GM20431 (cell line): ENCODE results near the gene KPNB1.

Experiments
- in situ Hi-C: fragments of 300-500 bp; cut with MseI, MboI; formaldehyde crosslinking; loops from one replicate; pipeline ENCODE4 v1.15.0; 2020; ENCODE audit warnings: low sequenced_read_pairs; ENCODE audit not compliant: unreplicated experiment

The KPNB1 gene

GRCh38 chr17:47634870-47635269 lies 14.8 kb upstream of the KPNB1 start:
- in situ Hi-C loops, result no loop called here

- in situ Hi-C loops, result no loop called here
These were observed 14.0 kb upstream of the KPNB1 start for GRCh38 chr17:47635734-47636133.

GRCh38 chr17:47636273-47637030 lies 13.3 kb upstream of the KPNB1 start:
- in situ Hi-C loops, result no loop called here

GRCh38 chr17:47638903-47639302 lies 10.8 kb upstream of the KPNB1 start:
- in situ Hi-C loops, result no loop called here

GRCh38 chr17:47640076-47640475 lies 9.6 kb upstream of the KPNB1 start:
- in situ Hi-C loops, result no loop called here

- in situ Hi-C loops, result no loop called here
These were observed 8.5 kb upstream of the KPNB1 start for GRCh38 chr17:47641202-47641601.

- in situ Hi-C loops, result no loop called here
These were observed 6.6 kb upstream of the KPNB1 start for GRCh38 chr17:47643116-47643515.

GRCh38 chr17:47644324-47644723 lies 5.4 kb upstream of the KPNB1 start:
- in situ Hi-C loops, result no loop called here

- in situ Hi-C loops, result no loop called here
These were observed 329 bp downstream of the KPNB1 start for GRCh38 chr17:47649972-47650524.

GRCh38 chr17:47650525-47651522 lies 1.1 kb downstream of the KPNB1 start:
- in situ Hi-C loops, result no loop called here

GRCh38 chr17:47651704-47652103 lies 2.0 kb downstream of the KPNB1 start:
- in situ Hi-C loops, result no loop called here

GRCh38 chr17:47652570-47652969 lies 2.9 kb downstream of the KPNB1 start:
- in situ Hi-C loops, result no loop called here

GRCh38 chr17:47653442-47653841 lies 3.7 kb downstream of the KPNB1 start:
- in situ Hi-C loops, result no loop called here

- in situ Hi-C loops, result no loop called here
These were observed 5.3 kb downstream of the KPNB1 start for GRCh38 chr17:47654991-47655390.

- in situ Hi-C loops, result no loop called here
These were observed 10.4 kb downstream of the KPNB1 start for GRCh38 chr17:47660064-47660492.

GRCh38 chr17:47663912-47664623 lies 14.3 kb downstream of the KPNB1 start:
- in situ Hi-C loops, result no loop called here

GRCh38 chr17:47664624-47664941 lies 14.9 kb downstream of the KPNB1 start:
- in situ Hi-C loops, result no loop called here

- in situ Hi-C loops, result no loop called here
These were observed 15.9 kb downstream of the KPNB1 start for GRCh38 chr17:47665655-47666054.

- in situ Hi-C loops, result no loop called here
These were observed 19.4 kb downstream of the KPNB1 start for GRCh38 chr17:47669081-47669480.

- in situ Hi-C loops, result no loop called here
These were observed 20.3 kb downstream of the KPNB1 start for GRCh38 chr17:47670064-47670463.
